Measurements from ENCODE around the gene ELOA. TPM values are rescaled to one million over a fixed set of nuclear protein-coding genes. Genes with fewer than 3 reads are reported as not detected.

Gene ELOA
- total and polyA plus RNA-seq, 2 donors (not counting 1 experiment from before 2014, with no cell fraction given) = 12.9 to 56.6 TPM

DNA sequence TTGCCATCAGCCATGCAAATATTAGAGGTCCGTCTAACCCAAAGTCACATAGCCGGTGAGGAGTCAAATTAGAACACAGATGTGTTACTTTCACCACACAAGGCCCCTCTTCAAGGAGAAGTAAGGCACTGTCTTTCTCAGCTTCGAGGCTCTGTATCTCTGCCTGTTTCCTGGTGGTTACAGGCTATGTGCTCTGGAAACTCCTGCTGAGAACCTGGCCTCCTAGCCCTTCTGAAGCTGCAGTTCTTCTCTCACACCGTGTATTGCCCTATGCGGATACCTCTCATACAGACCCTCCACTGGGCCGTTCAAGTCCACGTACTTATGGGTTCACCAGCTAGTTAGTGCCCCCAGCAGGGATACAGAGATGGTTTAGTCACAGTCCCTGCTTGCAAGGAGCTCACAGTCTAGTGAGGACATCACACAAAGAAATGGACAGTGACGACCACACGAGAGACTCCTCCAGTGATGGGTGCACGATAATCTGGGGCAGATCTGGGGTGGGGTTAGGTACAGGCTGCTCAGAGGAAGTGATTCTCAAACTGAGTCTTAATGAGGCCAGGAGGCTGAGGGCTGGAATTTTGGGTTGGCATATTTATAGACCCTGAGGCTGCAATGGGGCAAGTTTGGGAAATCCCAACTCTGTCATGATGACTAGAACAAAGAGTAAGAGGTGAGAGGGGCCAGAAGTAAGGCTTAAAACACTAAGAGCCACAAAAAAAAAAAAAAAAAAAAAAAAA lies 22.8 kb upstream of the ELOA start:
- CTCF ChIA-PET = interaction anchor here (0.9 to 1.1 kb wide), 3 partner anchors 14 to 29 kb away, joined by 3 to 6 read pairs (median 3); partner anchors contain the start of gene RPL11
- Histone ChIP-seq H3K27ac (ENCODE audit: low read length in 2 of 2) (peak overlapping the region; percentile 60 to 74), H3K4me3 (ENCODE audit: control extremely low read depth in 1 of 5, extremely low read depth in 1 of 5, insufficient read depth in 1 of 5, low read depth in 2 of 5, low read length in 4 of 5) (no peak overlapping the region), H3K4me2 (replicated peaks; ENCODE audit: low read depth, low read length, poor library complexity, severe bottlenecking) (peak overlapping the region; percentile 45), H3K79me2 (ENCODE audit: control insufficient read depth, insufficient read depth, low read length) (peaks cover 27% of the 10 kb centered on the region), H3K27me3 (replicated peaks in 1 of 4; ENCODE audit: control extremely low read depth in 1 of 4, control insufficient read depth in 3 of 4, insufficient read depth in 4 of 4, low read length in 3 of 4) (no peaks in the 10 kb centered on the region), H3K4me1 (ENCODE audit: control insufficient read depth in 2 of 2, insufficient read depth in 2 of 2, low read length in 2 of 2) (peaks cover 32 to 37% of the 10 kb centered on the region in 2 donors), H3K9me3 (ENCODE audit: control extremely low read depth in 1 of 3, control insufficient read depth in 2 of 3, insufficient read depth in 1 of 3, low read length in 2 of 3) (no peaks in the 10 kb centered on the region), H3K9ac (ENCODE audit: low read length) (peak overlapping the region; percentile 5), H3K36me3 (replicated peaks in 1 of 2; ENCODE audit: control extremely low read depth in 1 of 2, control insufficient read depth in 1 of 2, extremely low read depth in 1 of 2, insufficient read depth in 2 of 2, low read length in 1 of 2) (no peaks in the 10 kb centered on the region), H2AFZ (ENCODE audit: insufficient read depth, low read depth, low read length, poor library complexity, severe bottlenecking) (peak overlapping the region; percentile 43), H4K20me1 (ENCODE audit: control insufficient read depth, insufficient read depth, low read length, poor library complexity, severe bottlenecking) (no peaks in the 10 kb centered on the region)
- H3K4me3 Mint-ChIP-seq = peak overlapping the region; percentile 53
- 56% methylated on average over 9 of the region's 10 CpGs for WGBS (ENCODE audit: insufficient coverage)
- H3K4me1 Mint-ChIP-seq = peaks cover 49% of the 10 kb centered on the region
- ATAC-seq (ENCODE audit: low read depth) (peak; percentile 51), DNase-seq (peak; percentile 50)
- H3K27me3 Mint-ChIP-seq = no peaks in the 10 kb centered on the region
- intact Hi-C loops (cut with micrococcal nuclease) = loop anchor here (2.0 to 10.0 kb wide), 3 partner anchors 28 to 166 kb away; partner anchors contain the start of gene ID3
- POLR2A ChIA-PET = interaction anchor here (0.5 to 1.8 kb wide), 4 partner anchors 21 to 30 kb away, joined by 3 to 4 read pairs (median 3); partner anchors contain the start of gene RPL11
- H3K27ac Mint-ChIP-seq = peak overlapping the region; percentile 81
- no peaks in the 10 kb centered on the region for H3K9me3 Mint-ChIP-seq (ENCODE audit: insufficient read depth)
- TF ChIP-seq, protein P1, sequence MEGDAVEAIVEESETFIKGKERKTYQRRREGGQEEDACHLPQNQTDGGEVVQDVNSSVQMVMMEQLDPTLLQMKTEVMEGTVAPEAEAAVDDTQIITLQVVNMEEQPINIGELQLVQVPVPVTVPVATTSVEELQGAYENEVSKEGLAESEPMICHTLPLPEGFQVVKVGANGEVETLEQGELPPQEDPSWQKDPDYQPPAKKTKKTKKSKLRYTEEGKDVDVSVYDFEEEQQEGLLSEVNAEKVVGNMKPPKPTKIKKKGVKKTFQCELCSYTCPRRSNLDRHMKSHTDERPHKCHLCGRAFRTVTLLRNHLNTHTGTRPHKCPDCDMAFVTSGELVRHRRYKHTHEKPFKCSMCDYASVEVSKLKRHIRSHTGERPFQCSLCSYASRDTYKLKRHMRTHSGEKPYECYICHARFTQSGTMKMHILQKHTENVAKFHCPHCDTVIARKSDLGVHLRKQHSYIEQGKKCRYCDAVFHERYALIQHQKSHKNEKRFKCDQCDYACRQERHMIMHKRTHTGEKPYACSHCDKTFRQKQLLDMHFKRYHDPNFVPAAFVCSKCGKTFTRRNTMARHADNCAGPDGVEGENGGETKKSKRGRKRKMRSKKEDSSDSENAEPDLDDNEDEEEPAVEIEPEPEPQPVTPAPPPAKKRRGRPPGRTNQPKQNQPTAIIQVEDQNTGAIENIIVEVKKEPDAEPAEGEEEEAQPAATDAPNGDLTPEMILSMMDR (IDR thresholded peaks at IDR 0.05) = no peak
- TF ChIP-seq EZH2 (IDR thresholded peaks at IDR 0.05; ENCODE audit: borderline replicate concordance, insufficient read depth, low read depth, low read length, poor library complexity, severe bottlenecking) = no peak

DNA sequence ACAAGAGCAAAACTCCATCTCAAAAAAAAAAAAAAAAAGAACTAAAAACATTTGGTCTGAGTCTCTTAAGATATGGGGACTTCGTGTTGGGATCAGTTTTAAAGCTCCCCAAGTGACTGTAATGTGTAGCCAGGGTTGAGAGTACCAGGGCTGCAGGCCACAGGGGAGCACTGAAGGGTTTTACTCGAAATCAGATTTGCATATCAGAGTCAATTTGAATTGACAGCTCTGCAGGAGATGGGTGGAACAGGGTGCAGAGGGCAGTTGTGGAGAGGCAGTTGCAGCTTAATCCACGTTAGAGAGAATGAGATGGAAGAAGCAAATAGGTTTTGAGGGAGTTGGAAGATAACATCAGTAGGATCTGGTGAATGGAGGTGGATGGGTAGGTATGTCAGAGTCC lies 20.6 kb upstream of the ELOA start:
- Histone ChIP-seq H3K4me3 (ENCODE audit: control extremely low read depth in 1 of 5, extremely low read depth in 1 of 5, insufficient read depth in 1 of 5, low read depth in 2 of 5, low read length in 4 of 5) (peak overlapping the region in 1 of 5 experiments; percentile 27), H3K36me3 (replicated peaks in 1 of 2; ENCODE audit: control extremely low read depth in 1 of 2, control insufficient read depth in 1 of 2, extremely low read depth in 1 of 2, insufficient read depth in 2 of 2, low read length in 1 of 2) (no peaks in the 10 kb centered on the region), H3K4me2 (replicated peaks; ENCODE audit: low read depth, low read length, poor library complexity, severe bottlenecking) (peak overlapping the region; percentile 66), H3K27ac (ENCODE audit: low read length in 2 of 2) (peak overlapping the region; percentile 34 to 50), H3K4me1 (ENCODE audit: control insufficient read depth in 2 of 2, insufficient read depth in 2 of 2, low read length in 2 of 2) (peaks cover 48% of the 10 kb centered on the region in 2 donors), H3K9me3 (ENCODE audit: control extremely low read depth in 1 of 3, control insufficient read depth in 2 of 3, insufficient read depth in 1 of 3, low read length in 2 of 3) (no peaks in the 10 kb centered on the region), H3K9ac (ENCODE audit: low read length) (no peak overlapping the region), H4K20me1 (ENCODE audit: control insufficient read depth, insufficient read depth, low read length, poor library complexity, severe bottlenecking) (no peaks in the 10 kb centered on the region), H3K27me3 (replicated peaks in 1 of 4; ENCODE audit: control extremely low read depth in 1 of 4, control insufficient read depth in 3 of 4, insufficient read depth in 4 of 4, low read length in 3 of 4) (no peaks in the 10 kb centered on the region), H2AFZ (ENCODE audit: insufficient read depth, low read depth, low read length, poor library complexity, severe bottlenecking) (no peak overlapping the region), H3K79me2 (ENCODE audit: control insufficient read depth, insufficient read depth, low read length) (peaks cover 23% of the 10 kb centered on the region)
- Mint-ChIP-seq H3K27ac (peak overlapping the region; percentile 78), H3K4me1 (peaks cover 61% of the 10 kb centered on the region), H3K9me3 (ENCODE audit: insufficient read depth) (no peaks in the 10 kb centered on the region), H3K4me3 (peak overlapping the region; percentile 76), H3K27me3 (no peaks in the 10 kb centered on the region)
- intact Hi-C loops (cut with micrococcal nuclease) = loop anchor here (1.0 to 10.0 kb wide), 3 partner anchors 23 to 168 kb away; partner anchors contain the start of gene ID3
- ChIA-PET POLR2A (interaction anchor here (0.6 to 2.4 kb wide), 10 partner anchors 21 to 702 kb away, joined by 3 to 17 read pairs (median 4); partner anchors contain the start of genes ELOA and RPL11), CTCF (interaction anchor here (0.7 to 3.3 kb wide), 12 partner anchors 11 to 190 kb away, joined by 3 to 26 read pairs (median 4); partner anchors contain the start of genes CNR2, ELOA and RPL11)
- TF ChIP-seq EZH2 (IDR thresholded peaks at IDR 0.05; ENCODE audit: borderline replicate concordance, insufficient read depth, low read depth, low read length, poor library complexity, severe bottlenecking) = no peak
- TF ChIP-seq, protein P1 (IDR thresholded peaks at IDR 0.05) = no peak
- WGBS (ENCODE audit: insufficient coverage) = 24% methylated on average over 3 of the region's 3 CpGs
- DNase-seq (peak; percentile 48), ATAC-seq (ENCODE audit: low read depth) (peak; percentile 70)
